Activated CD4-positive, alpha-beta T cell treated with anti-CD3 and anti-CD28 coated beads, Interleukin-2, amount 50 U/mL, for 4 hours (primary cell): Measurements from ENCODE around the gene KCNK7.

Experiments
- DNase-seq, 2 experiments: peaks; one replicate each; pipeline ENCODE4 v3.0.0-alpha.2; 2020

The KCNK7 gene

DNA sequence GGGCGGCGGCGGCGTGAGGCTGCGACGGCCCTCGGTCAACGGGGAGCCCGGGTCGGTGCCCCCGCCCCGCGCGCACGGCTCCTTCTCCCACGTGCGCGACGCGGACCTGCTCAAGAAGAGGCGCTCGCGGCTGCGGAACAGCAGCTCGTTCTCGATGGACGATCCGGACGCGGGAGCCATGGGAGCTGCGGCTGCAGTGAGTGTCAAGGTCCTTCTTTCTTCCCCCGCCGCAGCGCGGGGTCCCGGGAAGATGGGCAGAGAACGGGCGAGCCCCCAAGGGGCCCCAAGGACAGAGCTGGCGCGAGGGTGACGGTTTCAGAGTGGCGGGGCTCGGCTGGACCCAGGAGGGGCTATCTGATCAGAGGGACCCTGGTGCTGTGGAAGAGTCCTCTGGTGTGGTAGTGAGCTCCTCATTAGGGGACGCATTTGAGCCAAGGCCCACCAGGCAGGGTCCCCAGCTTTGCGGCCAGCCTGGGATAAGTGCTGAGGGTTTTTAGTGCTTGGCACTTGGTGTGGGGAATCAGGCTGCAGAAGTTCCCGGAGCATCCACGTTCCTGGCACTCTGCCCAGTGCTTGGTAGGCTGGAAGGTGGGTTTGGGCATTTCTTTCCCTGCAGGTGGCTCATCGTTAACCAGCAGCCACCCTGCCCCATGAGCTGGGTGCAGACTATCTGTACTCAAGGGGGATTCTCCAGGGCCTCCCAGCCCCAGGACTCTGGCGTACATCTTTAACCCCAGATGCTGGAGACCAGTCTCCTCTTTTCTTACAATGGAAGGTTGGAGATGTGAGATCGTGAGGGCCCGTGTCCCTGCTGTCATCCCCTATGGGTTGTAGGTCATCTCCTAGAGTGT is 10.0 kb downstream of the KCNK7 start:
- DNase-seq, result no peak

- no peak for DNase-seq
Measured at GRCh38 chr11:65584723-65585171, 10.9 kb downstream of the KCNK7 start.

- no peak for DNase-seq
Measured at GRCh38 chr11:65584106-65584505, 11.5 kb downstream of the KCNK7 start.

GRCh38 chr11:65583589-65583988 is 12.0 kb downstream of the KCNK7 start:
- no peak for DNase-seq

- DNase-seq, result no peak
Measured at GRCh38 chr11:65581928-65582327, 13.7 kb downstream of the KCNK7 start.

- DNase-seq, result no peak
Measured at GRCh38 chr11:65580756-65581155, 14.8 kb downstream of the KCNK7 start.

DNA sequence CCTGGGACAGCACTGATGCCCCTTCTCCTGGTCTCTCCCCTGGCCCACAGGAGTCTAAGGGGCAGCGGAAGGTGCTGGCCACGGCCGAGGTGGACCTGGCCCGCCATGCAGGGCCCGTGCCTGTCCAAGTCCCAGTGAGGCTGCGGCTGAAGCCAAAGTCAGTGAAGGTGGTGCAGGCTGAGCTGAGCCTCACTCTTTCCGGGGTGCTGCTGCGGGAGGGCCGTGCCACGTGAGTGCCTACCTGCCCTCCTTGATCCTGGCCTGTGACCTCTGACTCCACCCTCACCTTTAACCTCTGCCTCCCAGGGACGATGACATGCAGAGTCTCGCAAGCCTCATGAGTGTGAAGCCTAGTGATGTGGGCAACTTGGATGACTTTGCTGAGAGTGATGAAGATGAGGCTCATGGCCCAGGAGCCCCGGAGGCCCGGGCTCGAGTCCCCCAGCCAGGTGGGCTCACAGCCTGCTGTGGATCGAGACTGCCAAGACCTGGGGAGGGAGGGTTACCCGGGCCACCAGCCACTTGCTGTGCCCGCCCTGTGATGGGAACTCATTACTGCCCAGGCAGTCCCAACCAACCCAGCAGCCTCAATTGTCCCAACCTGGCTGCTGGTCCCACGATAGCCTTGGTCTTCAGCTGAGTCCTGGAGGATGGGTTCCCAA is 15.4 kb downstream of the KCNK7 start:
- no peak for DNase-seq

DNA sequence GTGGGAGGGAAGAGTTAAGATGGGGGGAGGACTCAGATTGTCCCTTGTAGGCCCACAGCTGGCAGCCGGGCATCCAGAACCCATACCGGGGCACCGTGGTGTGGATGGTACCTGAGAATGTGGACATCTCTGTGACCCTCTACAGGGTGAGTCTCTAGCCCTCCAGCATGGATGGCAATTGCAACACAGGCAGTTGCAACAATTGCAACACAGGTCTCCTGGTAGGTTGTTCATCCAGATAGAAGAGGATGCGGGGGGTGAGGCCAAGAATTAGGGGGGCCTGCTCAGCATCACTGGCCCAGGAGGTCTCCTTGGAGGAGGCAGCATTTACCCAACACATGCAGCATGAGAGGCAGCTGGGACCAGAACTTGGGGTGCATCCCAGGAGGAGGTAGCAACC is 16.3 kb downstream of the KCNK7 start:
- no peak for DNase-seq

GRCh38 chr11:65578667-65579066 is 16.9 kb downstream of the KCNK7 start:
- no peak for DNase-seq

GRCh38 chr11:65578134-65578533 is 17.5 kb downstream of the KCNK7 start:
- no peak for DNase-seq

- no peak for DNase-seq
Measured at GRCh38 chr11:65577756-65578109, 17.9 kb downstream of the KCNK7 start.

GRCh38 chr11:65576867-65577755 is 18.5 kb downstream of the KCNK7 start:
- DNase-seq, result no peak

GRCh38 chr11:65576232-65576866 is 19.3 kb downstream of the KCNK7 start:
- DNase-seq, result no peak

DNA sequence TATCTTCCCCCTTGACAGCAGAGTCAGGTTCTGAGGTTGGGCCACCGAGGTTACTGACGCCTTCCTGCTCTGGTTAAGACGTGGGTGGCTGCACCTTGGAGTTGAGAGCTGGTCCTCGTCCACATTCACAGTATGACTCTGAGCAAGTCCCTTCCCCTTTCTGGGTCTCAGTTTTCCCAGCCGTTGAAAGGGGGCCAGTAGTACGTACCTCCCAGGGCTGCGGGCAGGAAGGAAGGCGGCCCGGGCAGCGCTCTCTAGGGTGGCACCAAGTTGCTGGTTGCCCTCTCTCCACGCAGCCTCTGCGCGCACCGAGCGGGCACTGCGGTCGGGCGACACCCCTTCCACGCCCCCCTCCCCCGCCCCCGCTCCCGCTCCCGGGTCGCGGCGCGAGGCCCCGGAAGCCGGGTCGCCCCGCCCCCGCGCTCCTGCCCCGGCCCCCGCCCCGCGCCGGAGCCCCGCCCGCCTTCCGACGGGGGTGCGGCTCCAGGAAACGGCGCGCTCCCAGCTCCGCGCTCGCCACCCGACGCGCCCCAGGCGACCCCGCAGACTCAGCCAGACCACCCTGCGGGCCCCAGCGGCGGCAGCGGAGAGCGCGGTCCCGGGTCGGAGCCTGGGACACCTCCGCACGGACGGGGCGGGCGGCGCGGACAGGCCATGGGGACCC is 19.9 kb downstream of the KCNK7 start, which contains the start of gene EHBP1L1:
Gene EHBP1L1 (plus strand): TSS at position 486 of the 664 bp plus-strand sequence. CDS start 250 bp downstream, outside the sequence.
- DNase-seq, result peak; percentile 72 to 78

- DNase-seq, result no peak
Measured at GRCh38 chr11:65574811-65575567, 20.6 kb downstream of the KCNK7 start.

GRCh38 chr11:65574109-65574810 is 21.3 kb downstream of the KCNK7 start:
- peak; percentile 66 to 73 for DNase-seq

GRCh38 chr11:65573391-65574079 is 22.1 kb downstream of the KCNK7 start:
- no peak for DNase-seq

DNA sequence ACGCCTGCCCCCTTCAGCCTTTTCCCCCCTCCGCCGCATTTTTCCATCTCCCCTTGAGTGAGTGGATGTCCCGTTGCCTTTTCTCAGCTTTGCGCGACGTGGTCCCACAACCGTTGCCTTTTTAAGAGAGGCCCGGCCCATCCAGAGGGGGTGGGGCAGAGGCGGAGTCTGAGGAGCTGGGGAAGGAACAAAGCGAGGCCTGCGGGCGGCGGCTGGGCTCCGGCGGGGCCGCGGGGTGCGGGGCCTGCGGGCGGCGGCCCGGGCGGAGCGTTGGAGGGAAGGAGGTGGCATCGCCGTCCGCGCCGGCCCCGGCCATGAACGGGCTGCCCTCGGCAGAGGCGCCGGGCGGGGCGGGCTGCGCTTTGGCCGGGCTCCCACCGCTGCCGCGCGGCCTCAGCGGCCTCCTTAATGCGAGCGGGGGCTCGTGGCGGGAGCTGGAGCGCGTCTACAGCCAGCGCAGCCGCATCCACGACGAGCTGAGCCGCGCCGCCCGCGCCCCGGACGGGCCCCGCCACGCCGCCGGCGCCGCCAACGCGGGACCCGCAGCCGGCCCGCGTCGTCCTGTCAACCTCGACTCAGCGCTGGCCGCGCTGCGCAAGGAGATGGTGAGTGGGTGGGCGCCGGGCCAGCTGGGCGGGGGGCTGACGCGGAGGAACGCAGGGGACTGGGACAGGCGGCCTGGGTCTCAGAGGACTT is 23.1 kb downstream of the KCNK7 start, which contains the start of gene FAM89B:
Gene FAM89B (plus strand): TSS at position 183 of the 696 bp plus-strand sequence. CDS start 132 bp downstream, at position 315.
- peak; percentile 88 to 89 for DNase-seq

- DNase-seq, result no peak
Measured at GRCh38 chr11:65571940-65572339, 23.7 kb downstream of the KCNK7 start.
